ENCODE data around the gene DPP6. TPM values are rescaled to one million over a fixed set of nuclear protein-coding genes. Genes with fewer than 3 reads are reported as not detected.
A peak's percentile ranks its signal among the peaks of the same experiment; 100 is the strongest.

The DPP6 gene
- total RNA-seq, 4 donors from 2014 or later, result 1.8 to 33.7 (median 6.4) TPM

- WGBS, 2 donors (ENCODE audit: low coverage in 1 of 2), result 70 to 74% methylated on average over 5 to 13 of the region's 13 CpGs
- intact Hi-C loops (cut with DNase I; ENCODE audit: low total_unique reads) (no loop called here), in situ Hi-C loops (cut with MboI; ENCODE audit: low pct_ligation_motif_present in 1 of 4, low pct_unique_long_range_greater_than_20kb in 1 of 4, low sequenced_read_pairs in 3 of 4) (no loop called here)
- no peak overlapping the region for H3K27ac ChIP-seq
- H3K27me3 ChIP-seq, result no peaks in the 10 kb centered on the region
- H3K4me3 ChIP-seq, result no peak overlapping the region
- TF ChIP-seq POLR2AphosphoS5 (IDR thresholded peaks at IDR 0.05) (no peak), CTCF (IDR thresholded peaks at IDR 0.05) (peak in 3 of 5 experiments; percentile 17 to 28 (median 24))
- no peak for DNase-seq
- H3K36me3 ChIP-seq, result no peaks in the 10 kb centered on the region
- H3K9me3 ChIP-seq, result no peaks in the 10 kb centered on the region
- H3K4me1 ChIP-seq, result no peaks in the 10 kb centered on the region
Measured at GRCh38 chr7:154698726-154699291, 646.6 kb downstream of the DPP6 start.

- intact Hi-C loops (cut with DNase I; ENCODE audit: low total_unique reads), result no loop called here
- Histone ChIP-seq H3K4me3 (no peak overlapping the region), H3K27me3 (no peaks in the 10 kb centered on the region), H3K4me1 (no peaks in the 10 kb centered on the region), H3K36me3 (no peaks in the 10 kb centered on the region), H3K9me3 (no peaks in the 10 kb centered on the region), H3K27ac (no peak overlapping the region)
- 60% methylated on average over 6 of the region's 6 CpGs; no CpG with 5 or more reads in 1 of the 2 donors for WGBS, 2 donors (ENCODE audit: low coverage in 1 of 2)
- DNase-seq, result no peak
- in situ Hi-C loops (cut with MboI; ENCODE audit: low pct_ligation_motif_present in 1 of 4, low pct_unique_long_range_greater_than_20kb in 1 of 4, low sequenced_read_pairs in 3 of 4), result no loop called here
- TF ChIP-seq EP300 (IDR thresholded peaks at IDR 0.05; ENCODE audit: low read depth) (no peak), CTCF (IDR thresholded peaks at IDR 0.05) (no peak), POLR2AphosphoS5 (IDR thresholded peaks at IDR 0.05) (no peak), POLR2A (IDR thresholded peaks at IDR 0.05) (no peak)
Measured at GRCh38 chr7:154699417-154699816, 647.2 kb downstream of the DPP6 start.

- Histone ChIP-seq H3K36me3 (no peaks in the 10 kb centered on the region), H3K4me3 (no peak overlapping the region), H3K9me3 (no peaks in the 10 kb centered on the region), H3K4me1 (no peaks in the 10 kb centered on the region), H3K27ac (no peak overlapping the region), H3K27me3 (no peaks in the 10 kb centered on the region)
- no peak for DNase-seq
- in situ Hi-C loops (cut with MboI; ENCODE audit: low pct_ligation_motif_present in 1 of 4, low pct_unique_long_range_greater_than_20kb in 1 of 4, low sequenced_read_pairs in 3 of 4) (no loop called here), intact Hi-C loops (cut with DNase I; ENCODE audit: low total_unique reads) (no loop called here)
- 76% methylated on average over 4 of the region's 6 CpGs; no CpG with 5 or more reads in 1 of the 2 donors for WGBS, 2 donors (ENCODE audit: low coverage in 1 of 2)
- no peak for TF ChIP-seq EP300 (IDR thresholded peaks at IDR 0.05; ENCODE audit: low read depth)
- TF ChIP-seq POLR2A (IDR thresholded peaks at IDR 0.05), result no peak
- no peak for TF ChIP-seq POLR2AphosphoS5 (IDR thresholded peaks at IDR 0.05)
- no peak for TF ChIP-seq CTCF (IDR thresholded peaks at IDR 0.05)
Measured at GRCh38 chr7:154709840-154710520, 657.8 kb downstream of the DPP6 start.

- TF ChIP-seq CTCF (IDR thresholded peaks at IDR 0.05) (no peak), POLR2A (IDR thresholded peaks at IDR 0.05) (no peak), POLR2AphosphoS5 (IDR thresholded peaks at IDR 0.05) (no peak), EP300 (IDR thresholded peaks at IDR 0.05; ENCODE audit: low read depth) (no peak)
- Histone ChIP-seq H3K4me1 (no peaks in the 10 kb centered on the region), H3K27me3 (no peaks in the 10 kb centered on the region), H3K9me3 (no peaks in the 10 kb centered on the region), H3K36me3 (no peaks in the 10 kb centered on the region), H3K4me3 (no peak overlapping the region), H3K27ac (no peak overlapping the region)
- intact Hi-C loops (cut with DNase I; ENCODE audit: low total_unique reads), result no loop called here
- in situ Hi-C loops (cut with MboI; ENCODE audit: low pct_ligation_motif_present in 1 of 4, low pct_unique_long_range_greater_than_20kb in 1 of 4, low sequenced_read_pairs in 3 of 4), result no loop called here
- WGBS, 2 donors (ENCODE audit: low coverage in 1 of 2), result 29 to 70% methylated on average over 3 to 5 of the region's 5 CpGs
- no peak for DNase-seq
Measured at GRCh38 chr7:154720016-154720415, 667.8 kb downstream of the DPP6 start.

Measured in transverse colon (tissue), 4 donors.